CD4-positive, alpha-beta T cell (primary cell): ENCODE data around the gene SFT2D2. TPM values are rescaled to one million over a fixed set of nuclear protein-coding genes. Genes with fewer than 3 reads are reported as not detected.

ENCODE experiments used
- ATAC-seq: fragments of 200-7000 bp; cut with Tn5 transposase; one replicate; pipeline ENCODE4 v1.10.0; 2022; ENCODE audit warnings: mild to moderate bottlenecking; ENCODE audit not compliant: poor library complexity
- CTCF ChIA-PET: fragments of 350-600 bp; sonication (Branson Sonifier 250); formaldehyde crosslinking; loops from one replicate; lab custom pipeline; 2021; ENCODE audit warnings: antibody characterized with exemption, inconsistent platforms; lab: Charles Lee
- POLR2A ChIA-PET: fragments of 350-600 bp; sonication (Branson Sonifier 250); formaldehyde crosslinking; loops from one replicate; lab custom pipeline; 2021; ENCODE audit warnings: antibody characterized with exemption, inconsistent platforms; lab: Charles Lee
- DNase-seq, 14 experiments: peaks; one replicate each; pipeline ENCODE4 v3.0.0-alpha.2; 2013 to 2020; ENCODE audit warnings: mixed read lengths in 2 of 14
- H3K27ac ChIP-seq, 2 donors: one replicate each; pipeline versions ENCODE4 v1.5.1 to v1.7.0; 2013; ENCODE audit warnings: low read length in 2 of 2, low read depth in 1 of 2, mild to moderate bottlenecking in 1 of 2
- H3K27me3 ChIP-seq, 2 experiments: 1 replicate in 1 of 2; 2 replicates in 1 of 2; pipeline versions ENCODE4 v1.6.1 to v1.7.0; 2013; ENCODE audit warnings: low read length in 2 of 2, control low read depth in 1 of 2, mild to moderate bottlenecking in 1 of 2, moderate library complexity in 1 of 2; ENCODE audit not compliant: insufficient read depth in 2 of 2, control insufficient read depth in 1 of 2
- H3K36me3 ChIP-seq: one replicate; pipeline ENCODE4 v1.6.1; 2013; ENCODE audit warnings: low read length, control low read depth; ENCODE audit not compliant: insufficient read depth
- H3K4me1 ChIP-seq: one replicate; pipeline ENCODE4 v1.6.1; 2013; ENCODE audit warnings: low read length, control low read depth; ENCODE audit not compliant: insufficient read depth
- H3K4me3 ChIP-seq: one replicate; pipeline ENCODE4 v1.5.1; 2013; ENCODE audit warnings: mild to moderate bottlenecking, low read length, moderate library complexity
- H3K9me3 ChIP-seq, 2 experiments: 1 replicate in 1 of 2; 2 replicates in 1 of 2; pipeline versions ENCODE4 v1.6.1 to v1.7.0; 2013; ENCODE audit warnings: low read length in 2 of 2, mild to moderate bottlenecking in 2 of 2, control low read depth in 1 of 2, moderate library complexity in 1 of 2; ENCODE audit not compliant: control insufficient read depth in 1 of 2, insufficient read depth in 1 of 2
- H3K27ac Mint-ChIP-seq: one replicate; pipeline ENCODE4 v1.8.0; 2020; ENCODE audit warnings: mixed read lengths
- H3K27me3 Mint-ChIP-seq: one replicate; pipeline ENCODE4 v1.8.0; 2021; ENCODE audit warnings: mixed read lengths
- H3K36me3 Mint-ChIP-seq: one replicate; pipeline ENCODE4 v1.8.0; 2021; ENCODE audit warnings: low read depth, mixed read lengths
- H3K4me1 Mint-ChIP-seq: one replicate; pipeline ENCODE4 v1.8.0; 2021; ENCODE audit warnings: low read depth, mixed read lengths
- H3K4me3 Mint-ChIP-seq: one replicate; pipeline ENCODE4 v1.8.0; 2020; ENCODE audit warnings: mild to moderate bottlenecking, mixed read lengths
- H3K9me3 Mint-ChIP-seq: one replicate; pipeline ENCODE4 v1.8.0; 2020; ENCODE audit warnings: mixed read lengths
- CTCF ChIP-seq: fragments of 200-600 bp; IDR thresholded peaks from one replicate; pipeline ENCODE4 v1.8.0; 2022; ENCODE audit warnings: antibody characterized with exemption, mild to moderate bottlenecking
- intact Hi-C, 2 experiments: fragments of 100-400 bp; cut with DNase I in 1 of 2; cut with micrococcal nuclease in 1 of 2; formaldehyde crosslinking; loops; one replicate each; pipeline versions ENCODE4 v1.15.1 to v1.9.0; 2023 to 2025; cut with DNase I, micrococcal nuclease
- total RNA-seq, 174 experiments: library from RNA in 2 of 174; stranded (reverse) in 2 of 174; gene quantifications; one replicate each; pipeline ENCODE4 v1.2.3 and lab custom pipeline; 2021 to 2026

Gene SFT2D2
- total RNA-seq, 2 experiments from 2014 or later, result 47.0 to 51.7 TPM

- Histone ChIP-seq H3K4me1 (no peaks in the 10 kb centered on the region), H3K36me3 (peaks cover 35% of the 10 kb centered on the region), H3K27me3 (no peaks in the 10 kb centered on the region), H3K9me3 (peaks cover 4 to 11% of the 10 kb centered on the region in 2 experiments), H3K27ac (no peak overlapping the region), H3K4me3 (no peak overlapping the region)
- ChIA-PET CTCF (interaction anchor here (1.7 kb wide), 1 partner anchor 17 kb away, joined by 3 read pairs; no protein-coding TSS in a partner anchor), POLR2A (no interaction called here)
- no peak for DNase-seq
- Mint-ChIP-seq H3K9me3 (no peaks in the 10 kb centered on the region), H3K36me3 (peaks cover 96% of the 10 kb centered on the region), H3K4me3 (no peak overlapping the region), H3K27ac (no peak overlapping the region), H3K27me3 (no peaks in the 10 kb centered on the region), H3K4me1 (peaks cover 41% of the 10 kb centered on the region)
- no peak for TF ChIP-seq CTCF
- ATAC-seq, result no peak
- intact Hi-C loops, result no loop called here
Observed at GRCh38 chr1:168252204-168252733, 26.5 kb downstream of the SFT2D2 start.

GRCh38 chr1:168256164-168256563, 30.4 kb downstream of the SFT2D2 start:
- Histone ChIP-seq H3K36me3 (peaks cover 17% of the 10 kb centered on the region), H3K4me3 (no peak overlapping the region), H3K27me3 (no peaks in the 10 kb centered on the region), H3K27ac (no peak overlapping the region), H3K9me3 (peaks cover 4 to 11% of the 10 kb centered on the region in 2 experiments), H3K4me1 (no peaks in the 10 kb centered on the region)
- Mint-ChIP-seq H3K27ac (no peak overlapping the region), H3K4me3 (no peak overlapping the region), H3K4me1 (peaks cover 38% of the 10 kb centered on the region), H3K27me3 (no peaks in the 10 kb centered on the region), H3K36me3 (peaks cover 86% of the 10 kb centered on the region), H3K9me3 (no peaks in the 10 kb centered on the region)
- ATAC-seq (no peak), DNase-seq (no peak)
- intact Hi-C loops, result no loop called here
- TF ChIP-seq CTCF, result no peak
- ChIA-PET CTCF (interaction anchor here (0.9 kb wide), 1 partner anchor 21 kb away, joined by 3 read pairs; no protein-coding TSS in a partner anchor), POLR2A (no interaction called here)

GRCh38 chr1:168257397-168257796, 31.6 kb downstream of the SFT2D2 start:
- Mint-ChIP-seq H3K9me3 (no peaks in the 10 kb centered on the region), H3K36me3 (peaks cover 85% of the 10 kb centered on the region)

More at GRCh38 chr1:168257397-168257796, 31.6 kb downstream of the SFT2D2 start:
- peaks cover 35% of the 10 kb centered on the region for H3K4me1 Mint-ChIP-seq
- Histone ChIP-seq H3K27ac (no peak overlapping the region), H3K36me3 (peaks cover 13% of the 10 kb centered on the region), H3K4me1 (no peaks in the 10 kb centered on the region), H3K9me3 (peaks cover 4 to 11% of the 10 kb centered on the region in 2 experiments), H3K27me3 (no peaks in the 10 kb centered on the region), H3K4me3 (no peak overlapping the region)
- DNase-seq (no peak), ATAC-seq (no peak)
- intact Hi-C loops, result no loop called here
- ChIA-PET POLR2A (no interaction called here), CTCF (no interaction called here)
- H3K27ac Mint-ChIP-seq, result no peak overlapping the region
- no peak overlapping the region for H3K4me3 Mint-ChIP-seq
- TF ChIP-seq CTCF, result no peak
- H3K27me3 Mint-ChIP-seq, result no peaks in the 10 kb centered on the region
